A549 treated with Hydrocortisone at 1 μM for 4 hours (cell line): ENCODE measurements around the gene TRABD. TPM values are rescaled to one million over a fixed set of nuclear protein-coding genes. Genes with fewer than 3 reads are reported as not detected.

Source experiments
- total RNA-seq: library from RNA; stranded (reverse); fragments of 200-300 nt; extraction: Qiagen RNA extraction; gene quantifications from 5 replicates; pipeline ENCODE4 v1.2.3, GENCODE V29; 2022

Gene TRABD
- total RNA-seq, result 24.5 to 36.3 TPM (median 35.2 TPM) in 5 replicates

DNA sequence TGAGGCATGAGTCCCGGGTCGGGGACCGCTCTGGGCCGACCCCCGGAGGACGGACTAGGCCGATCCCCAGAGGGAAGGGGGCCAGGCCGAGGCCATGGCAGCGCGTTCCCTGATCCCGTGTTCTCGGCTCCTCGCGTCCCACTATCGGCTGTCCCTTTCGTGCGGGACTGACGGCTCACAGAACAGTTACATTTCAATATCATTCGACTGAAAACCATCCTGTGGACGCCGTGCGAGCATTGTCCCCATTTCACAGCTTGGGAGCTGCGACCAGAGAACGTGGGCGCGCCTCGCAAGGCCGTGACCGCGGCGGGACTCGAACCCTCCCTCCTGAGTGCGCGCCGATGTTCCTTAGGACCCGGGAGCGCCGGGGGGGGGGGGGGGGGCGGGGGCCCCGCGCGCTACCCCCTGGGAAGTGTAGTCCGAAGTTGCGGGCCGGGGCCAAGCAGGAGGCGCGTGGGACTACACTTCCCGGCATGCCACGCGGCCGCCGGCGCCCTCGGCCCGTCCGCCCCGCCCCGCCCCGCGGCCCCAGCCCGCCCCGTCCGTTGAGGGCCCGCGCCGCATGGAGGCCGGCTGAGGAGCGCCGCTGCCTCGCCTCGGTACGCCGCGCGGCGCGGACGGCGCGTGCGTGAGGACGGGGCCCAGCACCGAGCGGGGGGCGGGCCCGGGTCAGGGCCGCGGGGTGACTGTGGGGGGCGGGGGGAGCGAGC, at the start of gene TRABD:
TSS of gene TRABD (plus strand) at position 539 of the 713 bp plus-strand sequence. CDS start 7,148 bp downstream, outside the sequence.

DNA sequence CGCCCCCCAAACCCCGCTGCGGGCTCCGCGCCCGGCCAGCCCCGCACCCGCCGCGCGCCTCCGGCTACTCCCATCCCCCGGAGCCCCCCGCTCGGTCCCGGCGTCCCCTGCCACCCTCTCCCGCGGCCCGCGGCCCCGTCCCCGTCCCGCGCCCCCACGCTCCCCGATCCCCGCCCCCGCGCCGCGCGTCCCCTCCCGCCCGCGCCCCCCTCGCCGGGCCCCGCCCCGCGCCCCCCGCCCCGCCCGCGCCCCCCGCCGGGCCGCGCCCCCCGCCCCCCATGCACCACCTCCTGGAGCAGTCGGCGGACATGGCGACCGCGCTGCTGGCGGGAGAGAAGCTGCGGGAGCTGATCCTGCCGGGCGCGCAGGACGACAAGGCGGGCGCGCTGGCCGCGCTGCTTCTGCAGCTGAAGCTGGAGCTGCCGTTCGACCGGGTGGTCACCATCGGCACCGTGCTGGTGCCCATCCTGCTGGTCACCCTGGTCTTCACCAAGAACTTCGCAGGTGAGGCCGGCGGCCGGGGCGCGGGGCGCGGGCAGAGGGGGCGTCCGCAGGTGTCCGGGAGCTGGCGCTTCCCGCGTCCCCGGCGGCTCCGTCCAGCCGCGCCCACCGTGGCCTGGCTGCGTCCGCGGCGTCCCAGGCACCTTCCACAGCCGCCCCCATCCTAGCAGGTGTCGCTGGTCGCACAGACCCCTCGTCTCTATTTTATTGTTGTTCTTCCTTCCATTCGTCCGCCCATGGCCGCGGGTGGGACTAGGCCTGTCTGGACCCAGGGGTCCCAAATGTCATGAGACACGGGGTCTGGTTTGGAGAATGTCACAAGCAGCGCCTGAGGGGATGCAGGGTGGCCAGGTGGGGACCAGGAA, 15.0 kb upstream of the TRABD start, which contains the start of gene PANX2:
TSS of gene PANX2 (plus strand) at position 279 of the 866 bp plus-strand sequence. CDS start at position 279, 0 bp downstream.

DNA sequence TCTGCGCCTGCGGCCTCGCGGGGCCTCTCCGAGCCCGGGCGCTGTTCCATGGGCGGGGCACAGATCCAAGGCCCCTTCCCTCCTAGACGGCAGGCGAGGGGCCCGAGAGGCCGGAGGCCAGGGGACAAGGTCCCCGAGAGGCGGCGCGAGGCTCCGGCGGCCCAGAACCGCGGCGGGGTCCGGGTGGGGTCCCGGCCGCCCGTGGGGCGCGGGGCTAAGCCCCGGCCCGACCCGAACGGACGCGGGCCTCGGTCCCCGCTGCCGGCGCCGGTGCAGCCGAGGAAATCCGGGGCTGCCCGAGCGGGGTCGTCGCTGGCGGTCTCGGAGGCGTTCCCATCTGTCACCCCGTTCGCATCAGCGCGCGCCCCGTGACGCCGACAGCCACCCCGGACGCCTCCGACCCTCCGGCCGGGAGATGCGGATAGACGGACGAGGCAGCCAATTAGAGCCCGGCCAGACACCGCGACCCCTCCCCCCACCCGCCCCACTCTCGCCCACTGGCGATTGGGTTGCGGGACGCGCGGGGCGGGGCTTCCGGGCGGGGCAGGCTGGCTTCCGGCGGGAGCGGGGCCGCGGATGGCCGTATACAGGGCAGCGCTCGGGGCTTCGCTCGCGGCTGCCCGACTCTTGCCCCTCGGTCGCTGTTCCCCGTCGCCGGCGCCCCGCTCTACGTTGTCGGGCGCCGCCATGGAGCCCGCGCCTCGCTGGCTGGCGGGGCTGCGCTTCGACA, 14.9 kb downstream of the TRABD start, which contains the start of gene SELENOO:
TSS of gene SELENOO (plus strand) at position 551 of the 730 bp plus-strand sequence. CDS start at position 577, 26 bp downstream.

GRCh38 chr22:50244420-50245213, 58.9 kb downstream of the TRABD start, which contains the start of gene TUBGCP6:
Gene TUBGCP6 (minus strand): TSS chr22:50245023. CDS start chr22:50244459, 564 bp downstream.

Other genes with a start within 250 kb of the TRABD start
- 47.7 to 76.4 TPM (median 72.4 TPM) in 5 replicates for gene PIM3, start 225.1 kb upstream of the TRABD start, total RNA-seq
- gene IL17REL, start 173.1 kb upstream of the TRABD start, total RNA-seq, result 0.05 to 0.06 TPM in 2 of 5 replicates, not detected in the others
- not detected in 5 replicates for gene TTLL8, start 127.6 kb upstream of the TRABD start, total RNA-seq
- 0.02 TPM in 1 of 5 replicates, not detected in the others for gene MLC1, start 100.5 kb upstream of the TRABD start, total RNA-seq
- gene MOV10L1, start 95.9 kb upstream of the TRABD start, total RNA-seq, result 0.03 TPM in 1 of 5 replicates, not detected in the others
- 5.0 to 5.8 TPM (median 5.5 TPM) in 5 replicates for gene PANX2, start 15.2 kb upstream of the TRABD start, total RNA-seq
- 16.1 to 20.4 TPM (median 19.0 TPM) in 5 replicates for gene SELENOO, start 15.1 kb downstream of the TRABD start, total RNA-seq
- 8.3 to 10.8 TPM (median 9.3 TPM) in 5 replicates for gene TUBGCP6, start 59.1 kb downstream of the TRABD start, total RNA-seq
- gene HDAC10, start 65.4 kb downstream of the TRABD start, total RNA-seq, result 8.5 to 11.5 TPM (median 11.1 TPM) in 5 replicates
- gene MAPK12, start 75.8 kb downstream of the TRABD start, total RNA-seq, result 21.1 to 25.9 TPM (median 24.1 TPM) in 5 replicates
- gene MAPK11, start 84.5 kb downstream of the TRABD start, total RNA-seq, result 5.9 to 7.3 TPM (median 6.9 TPM) in 5 replicates
- 101 to 122 TPM (median 108 TPM) in 5 replicates for gene PLXNB2, start 121.7 kb downstream of the TRABD start, total RNA-seq
- gene DENND6B, start 141.1 kb downstream of the TRABD start, total RNA-seq, result 2.0 to 3.7 TPM (median 2.8 TPM) in 5 replicates
- gene PPP6R2, start 157.4 kb downstream of the TRABD start, total RNA-seq, result 9.1 to 13.3 TPM (median 12.5 TPM) in 5 replicates